Mucosa of rectum (tissue), 2 donors: ENCODE measurements around the gene ACP6.
"Not testable (repeated sequence)": the region's sequence is repeated elsewhere in the genome, so short reads cannot be mapped to it uniquely, and the experiment has no call there.

Experiments
- H3K27ac ChIP-seq, 2 donors: one replicate each; pipeline ENCODE4 v1.7.0; 2013; ENCODE audit warnings: inconsistent platforms in 2 of 2, low read depth in 2 of 2, low read length in 2 of 2
- H3K27me3 ChIP-seq, 2 donors: one replicate each; pipeline ENCODE4 v1.7.0; 2013; ENCODE audit warnings: low read length in 2 of 2; ENCODE audit not compliant: control insufficient read depth in 2 of 2, insufficient read depth in 2 of 2
- H3K36me3 ChIP-seq, 2 donors: one replicate each; pipeline ENCODE4 v1.7.0; 2013; ENCODE audit warnings: low read length in 2 of 2; ENCODE audit not compliant: control insufficient read depth in 2 of 2, insufficient read depth in 2 of 2
- H3K4me1 ChIP-seq, 2 donors: one replicate each; pipeline ENCODE4 v1.7.0; 2013; ENCODE audit warnings: low read length in 2 of 2, mild to moderate bottlenecking in 1 of 2; ENCODE audit not compliant: control insufficient read depth in 2 of 2, insufficient read depth in 2 of 2
- H3K4me3 ChIP-seq, 2 donors: one replicate each; pipeline ENCODE4 v1.7.0; 2013; ENCODE audit warnings: low read length in 2 of 2
- H3K9ac ChIP-seq, 2 donors: one replicate each; pipeline ENCODE4 v1.7.0; 2013; ENCODE audit warnings: low read length in 2 of 2, low read depth in 1 of 2, mild to moderate bottlenecking in 1 of 2
- H3K9me3 ChIP-seq, 2 donors: one replicate each; pipeline ENCODE4 v1.7.0; 2013; ENCODE audit warnings: low read length in 2 of 2; ENCODE audit not compliant: control insufficient read depth in 2 of 2
- donor health status: healthy.
- donor health status: Normal muscosa, but diverticular disease.

ACP6 gene

DNA sequence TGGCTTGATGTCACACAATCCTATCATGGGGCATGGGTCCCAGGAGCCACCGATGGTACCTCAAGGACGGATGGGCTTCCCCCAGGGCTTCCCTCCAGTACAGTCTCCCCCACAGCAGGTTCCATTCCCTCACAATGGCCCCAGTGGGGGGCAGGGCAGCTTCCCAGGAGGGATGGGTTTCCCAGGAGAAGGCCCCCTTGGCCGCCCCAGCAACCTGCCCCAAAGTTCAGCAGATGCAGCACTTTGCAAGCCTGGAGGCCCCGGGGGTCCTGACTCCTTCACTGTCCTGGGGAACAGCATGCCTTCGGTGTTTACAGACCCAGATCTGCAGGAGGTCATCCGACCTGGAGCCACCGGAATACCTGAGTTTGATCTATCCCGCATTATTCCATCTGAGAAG, 46.3 kb downstream of the ACP6 start:
- no peak overlapping the region for H3K4me3 ChIP-seq
- no peaks in the 10 kb centered on the region for H3K27me3 ChIP-seq
- H3K27ac ChIP-seq = no peak overlapping the region
- peaks cover 0 to 3% of the 10 kb centered on the region in 2 donors for H3K4me1 ChIP-seq
- H3K9ac ChIP-seq = no peak overlapping the region
- peaks cover 9 to 18% of the 10 kb centered on the region in 2 donors for H3K36me3 ChIP-seq
- H3K9me3 ChIP-seq = no peaks in the 10 kb centered on the region

DNA sequence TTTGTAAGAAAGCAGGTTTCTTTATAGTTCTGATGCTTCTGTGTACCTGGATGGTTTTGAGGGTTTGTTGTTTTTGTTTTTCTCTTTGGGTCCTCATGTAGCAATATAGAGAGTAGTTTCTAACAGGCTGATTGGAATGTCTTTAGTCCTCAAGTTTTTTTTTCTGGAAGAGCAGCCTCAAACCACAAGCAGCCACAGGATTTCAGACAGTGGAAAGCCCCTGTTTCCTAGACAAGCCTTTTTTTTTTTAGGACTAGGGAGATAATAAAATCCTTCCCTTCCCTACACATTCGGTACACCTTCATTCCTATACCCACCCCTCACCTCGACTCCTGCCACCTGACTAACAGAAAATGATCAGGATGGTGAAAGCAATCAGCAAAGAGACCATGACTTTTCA, 47.6 kb downstream of the ACP6 start:
- H3K9me3 ChIP-seq = no peaks in the 10 kb centered on the region
- H3K9ac ChIP-seq = no peak overlapping the region
- H3K4me3 ChIP-seq = no peak overlapping the region
- H3K27ac ChIP-seq = no peak overlapping the region
- H3K4me1 ChIP-seq = peaks cover 0 to 3% of the 10 kb centered on the region in 2 donors
- peaks cover 14 to 25% of the 10 kb centered on the region in 2 donors for H3K36me3 ChIP-seq
- H3K27me3 ChIP-seq = no peaks in the 10 kb centered on the region

DNA sequence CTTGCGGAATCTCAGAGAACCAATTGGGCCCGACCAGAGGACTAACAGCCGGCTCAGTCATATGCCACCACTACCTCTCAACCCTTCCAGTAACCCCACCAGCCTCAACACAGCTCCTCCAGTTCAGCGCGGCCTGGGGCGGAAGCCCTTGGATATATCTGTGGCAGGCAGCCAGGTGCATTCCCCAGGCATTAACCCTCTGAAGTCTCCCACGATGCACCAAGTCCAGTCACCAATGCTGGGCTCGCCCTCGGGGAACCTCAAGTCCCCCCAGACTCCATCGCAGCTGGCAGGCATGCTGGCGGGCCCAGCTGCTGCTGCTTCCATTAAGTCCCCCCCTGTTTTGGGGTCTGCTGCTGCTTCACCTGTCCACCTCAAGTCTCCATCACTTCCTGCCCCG, 49.8 kb downstream of the ACP6 start:
- H3K27ac ChIP-seq = no peak overlapping the region
- peaks cover 0 to under 1% of the 10 kb centered on the region in 2 donors for H3K4me1 ChIP-seq
- H3K9ac ChIP-seq = no peak overlapping the region
- H3K4me3 ChIP-seq = no peak overlapping the region
- no peaks in the 10 kb centered on the region for H3K27me3 ChIP-seq
- H3K36me3 ChIP-seq = peaks cover 17 to 35% of the 10 kb centered on the region in 2 donors
- no peaks in the 10 kb centered on the region for H3K9me3 ChIP-seq

DNA sequence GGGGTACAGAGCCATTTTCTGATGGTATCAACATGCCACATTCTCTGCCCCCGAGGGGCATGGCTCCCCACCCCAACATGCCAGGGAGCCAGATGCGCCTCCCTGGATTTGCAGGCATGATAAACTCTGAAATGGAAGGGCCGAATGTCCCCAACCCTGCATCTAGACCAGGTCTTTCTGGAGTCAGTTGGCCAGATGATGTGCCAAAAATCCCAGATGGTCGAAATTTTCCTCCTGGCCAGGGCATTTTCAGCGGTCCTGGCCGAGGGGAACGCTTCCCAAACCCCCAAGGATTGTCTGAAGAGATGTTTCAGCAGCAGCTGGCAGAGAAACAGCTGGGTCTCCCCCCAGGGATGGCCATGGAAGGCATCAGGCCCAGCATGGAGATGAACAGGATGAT, 50.6 kb downstream of the ACP6 start:
- Histone ChIP-seq H3K4me3 (no peak overlapping the region), H3K4me1 (no peaks in the 10 kb centered on the region), H3K27me3 (no peaks in the 10 kb centered on the region), H3K9me3 (no peaks in the 10 kb centered on the region), H3K9ac (no peak overlapping the region), H3K36me3 (peaks cover 18 to 35% of the 10 kb centered on the region in 2 donors), H3K27ac (no peak overlapping the region)

DNA sequence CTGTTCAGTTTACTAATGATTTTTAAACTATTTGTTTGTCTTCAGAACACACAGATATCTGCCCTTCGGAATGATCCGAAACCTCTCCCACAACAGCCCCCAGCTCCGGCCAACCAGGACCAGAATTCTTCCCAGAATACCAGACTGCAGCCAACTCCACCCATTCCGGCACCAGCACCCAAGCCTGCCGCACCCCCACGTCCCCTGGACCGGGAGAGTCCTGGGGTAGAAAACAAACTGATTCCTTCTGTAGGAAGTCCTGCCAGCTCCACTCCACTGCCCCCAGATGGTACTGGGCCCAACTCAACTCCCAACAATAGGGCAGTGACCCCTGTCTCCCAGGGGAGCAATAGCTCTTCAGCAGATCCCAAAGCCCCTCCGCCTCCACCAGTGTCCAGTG, 51.6 kb downstream of the ACP6 start:
- Histone ChIP-seq H3K9me3 (no peaks in the 10 kb centered on the region), H3K36me3 (peaks cover 20 to 33% of the 10 kb centered on the region in 2 donors), H3K9ac (no peak overlapping the region), H3K27ac (no peak overlapping the region), H3K4me1 (no peaks in the 10 kb centered on the region), H3K27me3 (no peaks in the 10 kb centered on the region), H3K4me3 (no peak overlapping the region)

DNA sequence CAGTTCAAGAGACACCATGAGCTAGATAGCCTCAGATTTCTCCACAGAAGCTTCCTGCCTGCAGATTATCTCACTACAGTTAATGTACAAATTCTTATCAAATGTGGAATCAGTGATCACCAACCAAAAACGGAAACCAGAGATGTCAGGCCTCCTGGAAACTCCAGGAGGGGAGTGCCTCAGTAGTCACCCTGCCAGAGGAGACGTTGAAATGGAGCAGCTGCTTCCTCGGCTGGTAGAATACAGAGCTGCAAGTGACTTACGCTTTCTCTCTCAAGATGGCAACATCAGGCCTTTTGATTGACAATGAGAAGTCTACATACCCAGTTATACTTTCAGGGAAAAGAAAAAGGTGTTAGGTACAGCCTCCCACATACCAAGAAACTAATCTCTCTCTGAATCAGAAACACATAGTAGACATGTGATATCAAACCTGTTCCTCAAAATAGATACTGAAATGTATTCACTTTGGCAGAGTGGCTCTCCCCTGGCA, 52.2 kb downstream of the ACP6 start:
- Histone ChIP-seq H3K9me3 (no peaks in the 10 kb centered on the region), H3K9ac (no peak overlapping the region), H3K27ac (no peak overlapping the region), H3K4me3 (no peak overlapping the region), H3K36me3 (peaks cover 25 to 36% of the 10 kb centered on the region in 2 donors), H3K27me3 (no peaks in the 10 kb centered on the region), H3K4me1 (no peaks in the 10 kb centered on the region)

DNA sequence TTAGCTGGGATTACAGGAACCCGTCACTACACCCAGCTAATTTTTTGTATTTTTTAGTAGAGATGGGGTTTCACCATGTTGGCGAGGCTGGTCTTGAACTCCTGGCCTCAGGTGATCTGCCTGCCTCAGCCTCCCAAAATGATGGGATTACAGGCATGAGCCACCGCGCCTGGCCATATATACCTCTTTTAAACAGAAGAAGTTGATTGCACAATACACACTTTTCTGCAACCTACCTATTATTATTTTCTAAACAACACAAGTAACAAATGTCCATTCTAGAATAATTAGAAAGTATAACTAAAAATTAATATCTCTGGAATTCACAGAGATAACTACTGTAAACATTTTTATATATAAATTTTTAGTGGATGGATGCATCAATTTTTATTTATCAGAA, 55.4 kb downstream of the ACP6 start:
- H3K9me3 ChIP-seq, H3K4me3 ChIP-seq, H3K9ac ChIP-seq, H3K27ac ChIP-seq, H3K4me1 ChIP-seq, H3K27me3 ChIP-seq: not testable (repeated sequence)
- peaks cover 32 to 43% of the 10 kb centered on the region in 2 donors for H3K36me3 ChIP-seq

DNA sequence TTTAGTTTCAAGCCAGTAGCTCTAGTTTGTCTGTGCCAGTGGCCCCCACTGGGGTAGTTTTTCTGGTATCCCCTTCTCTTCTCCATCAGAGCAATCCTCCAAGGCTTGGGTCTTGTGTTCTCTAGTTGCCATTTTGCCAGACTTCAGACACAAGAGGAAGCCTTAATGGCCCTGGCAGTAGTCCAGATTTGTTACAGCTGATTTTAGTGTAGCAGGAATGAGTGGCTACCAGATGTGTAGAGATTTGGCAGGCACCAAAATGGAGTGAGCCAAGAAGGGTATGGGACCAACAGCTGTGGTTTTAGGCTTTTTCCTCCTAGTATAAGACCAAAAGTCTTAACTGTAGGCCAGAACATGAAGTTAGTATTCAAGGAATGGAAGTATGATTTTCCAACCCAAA, 56.8 kb downstream of the ACP6 start:
- Histone ChIP-seq H3K9me3 (no peaks in the 10 kb centered on the region), H3K27me3 (no peaks in the 10 kb centered on the region), H3K36me3 (peaks cover 30 to 33% of the 10 kb centered on the region in 2 donors), H3K4me3 (no peak overlapping the region), H3K27ac (no peak overlapping the region), H3K4me1 (no peaks in the 10 kb centered on the region), H3K9ac (no peak overlapping the region)

DNA sequence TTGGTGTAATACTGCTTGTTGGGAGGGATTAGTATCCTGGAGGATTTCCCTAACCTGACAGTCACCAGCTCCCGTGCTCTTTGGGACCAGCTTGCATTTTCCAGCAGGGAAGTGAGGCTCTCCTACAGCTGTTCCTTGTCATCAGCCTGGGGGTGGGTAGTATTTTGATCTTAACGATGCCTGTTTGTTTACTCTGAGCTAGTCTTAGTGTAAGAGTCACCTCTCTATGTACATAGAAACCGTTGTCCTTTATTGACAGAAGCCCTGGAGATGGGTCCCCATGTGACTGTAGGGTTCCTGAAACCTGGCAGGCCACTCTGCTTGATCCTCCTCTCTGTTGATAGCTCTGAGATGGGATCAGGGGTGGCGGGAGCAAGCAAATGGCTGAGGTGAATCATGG, 58.0 kb downstream of the ACP6 start:
- Histone ChIP-seq H3K27ac (no peak overlapping the region), H3K9me3 (no peaks in the 10 kb centered on the region), H3K4me1 (no peaks in the 10 kb centered on the region), H3K4me3 (no peak overlapping the region), H3K9ac (no peak overlapping the region), H3K27me3 (no peaks in the 10 kb centered on the region), H3K36me3 (peaks cover 29 to 37% of the 10 kb centered on the region in 2 donors)

DNA sequence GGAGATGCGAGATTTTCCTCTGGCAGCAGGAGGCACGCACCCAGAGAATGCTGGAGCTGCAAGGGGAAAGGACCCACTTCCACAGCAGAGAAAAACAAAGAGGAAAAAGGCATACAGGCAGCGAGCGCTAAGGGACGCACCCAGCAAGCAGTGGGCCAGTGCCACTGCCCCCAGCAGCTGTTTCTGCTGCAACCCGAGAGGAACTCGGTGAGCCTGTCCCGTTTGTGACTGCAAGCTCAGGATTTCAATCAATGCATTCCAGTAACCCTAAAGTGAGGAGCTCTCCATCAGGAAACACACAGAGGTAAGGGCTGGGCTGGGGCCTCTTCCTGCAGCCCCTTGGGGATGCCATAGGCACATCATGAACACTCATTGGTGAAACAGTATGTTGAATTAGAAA, 58.7 kb downstream of the ACP6 start:
- H3K9me3 ChIP-seq = no peaks in the 10 kb centered on the region
- H3K27me3 ChIP-seq = no peaks in the 10 kb centered on the region
- peak overlapping the region in 1 of 2 donors; percentile 44 for H3K27ac ChIP-seq
- H3K4me3 ChIP-seq = no peak overlapping the region
- H3K9ac ChIP-seq = no peak overlapping the region
- H3K4me1 ChIP-seq = no peaks in the 10 kb centered on the region
- peaks cover 30 to 37% of the 10 kb centered on the region in 2 donors for H3K36me3 ChIP-seq

DNA sequence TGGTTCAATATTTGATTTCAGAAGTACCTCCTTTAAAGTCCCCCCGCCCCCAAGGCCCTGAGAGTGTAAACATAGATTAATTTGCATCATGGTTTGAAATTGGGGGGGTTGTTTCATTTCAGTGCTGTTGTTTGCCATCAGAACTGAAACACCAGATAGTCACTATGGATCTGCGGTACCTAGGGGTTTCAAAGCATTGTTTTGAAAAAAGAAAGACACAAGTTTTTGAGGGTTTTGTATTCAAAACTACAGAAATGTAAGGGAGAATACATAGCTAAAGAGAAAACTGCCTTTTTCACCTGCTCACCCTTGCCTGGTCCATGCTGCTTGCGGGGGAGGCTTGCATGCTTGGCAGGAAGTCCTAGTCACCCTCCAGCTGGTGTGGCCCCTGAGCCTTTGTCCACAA, 59.3 kb downstream of the ACP6 start:
- H3K27ac ChIP-seq = peak overlapping the region in 1 of 2 donors; percentile 44
- H3K4me1 ChIP-seq = no peaks in the 10 kb centered on the region
- H3K9ac ChIP-seq = no peak overlapping the region
- no peak overlapping the region for H3K4me3 ChIP-seq
- no peaks in the 10 kb centered on the region for H3K9me3 ChIP-seq
- peaks cover 29 to 37% of the 10 kb centered on the region in 2 donors for H3K36me3 ChIP-seq
- no peaks in the 10 kb centered on the region for H3K27me3 ChIP-seq
